Neutrophil (primary cell): ENCODE results near the gene RNF207.

Experiments
- H3K27ac ChIP-seq: fragments of 200-600 bp; sonication (generic); 2 replicates; pipeline ENCODE4 v1.5.1; 2016; ENCODE audit warnings: mild to moderate bottlenecking, moderate library complexity
- H3K27me3 ChIP-seq: fragments of 200-600 bp; sonication (generic); 2 replicates; pipeline ENCODE4 v1.6.0; 2016; ENCODE audit warnings: mild to moderate bottlenecking
- H3K36me3 ChIP-seq: fragments of 200-600 bp; sonication (generic); 2 replicates; pipeline ENCODE4 v1.5.1; 2017
- H3K4me1 ChIP-seq, 2 experiments: fragments of 200-600 bp in 1 of 2; sonication (generic) in 1 of 2; 1 replicate in 1 of 2; 2 replicates in 1 of 2; pipeline versions ENCODE4 v1.5.1 to v1.6.1; 2013 to 2016; ENCODE audit warnings: low read depth in 1 of 2, low read length in 1 of 2, mild to moderate bottlenecking in 1 of 2, moderate library complexity in 1 of 2; ENCODE audit not compliant: control insufficient read depth in 1 of 2, insufficient read depth in 1 of 2
- H3K4me3 ChIP-seq, 2 experiments: fragments of 200-600 bp in 1 of 2; sonication (generic) in 1 of 2; 1 replicate in 1 of 2; 2 replicates in 1 of 2; pipeline ENCODE4 v1.5.1; 2013 to 2016; ENCODE audit warnings: low read depth in 1 of 2, low read length in 1 of 2, mild to moderate bottlenecking in 1 of 2, moderate library complexity in 1 of 2
- H3K9me3 ChIP-seq: fragments of 200-600 bp; sonication (generic); 2 replicates; pipeline ENCODE4 v1.5.1; 2016
- TF ChIP-seq, protein P1 (sequence below): fragments of 200-600 bp; sonication (generic); IDR thresholded peaks from 2 replicates; pipeline ENCODE4 v1.5.1; 2016; ENCODE audit warnings: antibody characterized with exemption

RNF207 gene

DNA sequence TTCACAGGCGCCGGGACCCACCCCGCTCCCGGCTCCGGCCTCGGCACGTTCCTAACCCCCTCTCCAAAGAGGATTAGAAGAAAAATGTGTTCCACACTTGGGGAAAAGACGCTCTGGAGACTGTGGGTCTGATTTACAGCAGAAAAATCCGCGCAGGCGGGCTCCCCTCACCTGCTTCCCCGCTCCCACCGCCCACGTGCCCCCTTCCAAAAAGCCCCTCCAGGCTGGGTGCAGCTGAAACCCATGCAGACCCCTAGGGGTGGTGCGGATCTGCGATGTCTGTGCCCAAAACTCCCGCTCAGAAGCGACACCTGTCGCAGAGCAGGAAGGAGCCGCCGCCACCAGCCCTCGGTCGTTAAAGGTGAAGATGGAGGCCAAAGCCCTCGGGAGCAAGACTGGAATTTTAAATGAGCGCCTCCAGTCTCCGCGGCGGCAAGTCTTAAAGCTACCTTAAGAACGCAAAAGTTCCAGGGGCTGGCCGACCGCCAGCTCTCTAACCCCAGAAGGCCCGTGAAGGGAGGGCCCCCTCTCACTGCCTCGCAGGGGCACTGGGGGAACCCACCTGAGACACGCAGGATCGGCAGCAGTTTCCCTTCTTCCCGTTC lies 25.1 kb upstream of the RNF207 start:
- Histone ChIP-seq H3K9me3 (no peaks in the 10 kb centered on the region), H3K4me1 (peaks cover 22 to 31% of the 10 kb centered on the region in 2 experiments), H3K27ac (no peak overlapping the region), H3K27me3 (peaks cover 74% of the 10 kb centered on the region), H3K36me3 (no peaks in the 10 kb centered on the region), H3K4me3 (no peak overlapping the region)
- TF ChIP-seq, protein P1, sequence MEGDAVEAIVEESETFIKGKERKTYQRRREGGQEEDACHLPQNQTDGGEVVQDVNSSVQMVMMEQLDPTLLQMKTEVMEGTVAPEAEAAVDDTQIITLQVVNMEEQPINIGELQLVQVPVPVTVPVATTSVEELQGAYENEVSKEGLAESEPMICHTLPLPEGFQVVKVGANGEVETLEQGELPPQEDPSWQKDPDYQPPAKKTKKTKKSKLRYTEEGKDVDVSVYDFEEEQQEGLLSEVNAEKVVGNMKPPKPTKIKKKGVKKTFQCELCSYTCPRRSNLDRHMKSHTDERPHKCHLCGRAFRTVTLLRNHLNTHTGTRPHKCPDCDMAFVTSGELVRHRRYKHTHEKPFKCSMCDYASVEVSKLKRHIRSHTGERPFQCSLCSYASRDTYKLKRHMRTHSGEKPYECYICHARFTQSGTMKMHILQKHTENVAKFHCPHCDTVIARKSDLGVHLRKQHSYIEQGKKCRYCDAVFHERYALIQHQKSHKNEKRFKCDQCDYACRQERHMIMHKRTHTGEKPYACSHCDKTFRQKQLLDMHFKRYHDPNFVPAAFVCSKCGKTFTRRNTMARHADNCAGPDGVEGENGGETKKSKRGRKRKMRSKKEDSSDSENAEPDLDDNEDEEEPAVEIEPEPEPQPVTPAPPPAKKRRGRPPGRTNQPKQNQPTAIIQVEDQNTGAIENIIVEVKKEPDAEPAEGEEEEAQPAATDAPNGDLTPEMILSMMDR = no peak

DNA sequence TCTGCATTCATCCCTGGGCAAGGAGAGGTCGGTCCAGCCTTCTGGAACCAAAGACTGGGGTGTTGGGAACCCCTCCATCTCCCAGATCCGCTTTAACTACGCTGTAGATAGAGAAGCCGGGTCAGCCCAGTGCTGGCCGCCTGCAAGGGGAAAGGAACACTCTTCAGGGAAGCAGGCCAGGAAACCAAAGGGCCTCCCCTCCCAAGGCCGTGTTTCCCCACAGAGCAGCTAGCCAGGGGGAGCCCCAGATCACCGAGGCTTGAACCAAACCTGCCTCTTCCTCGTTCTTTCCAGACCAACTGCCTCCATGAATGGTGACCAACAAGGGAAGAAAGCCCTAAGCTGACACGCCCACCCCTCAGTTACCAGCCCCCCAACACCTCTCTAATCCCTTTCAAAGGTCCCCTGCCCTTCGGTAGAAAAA lies 24.6 kb upstream of the RNF207 start:
- Histone ChIP-seq H3K4me1 (peaks cover 22 to 32% of the 10 kb centered on the region in 2 experiments), H3K27ac (no peak overlapping the region), H3K9me3 (no peaks in the 10 kb centered on the region), H3K27me3 (peaks cover 69% of the 10 kb centered on the region), H3K4me3 (no peak overlapping the region), H3K36me3 (no peaks in the 10 kb centered on the region)
- TF ChIP-seq, protein P1 = no peak

DNA sequence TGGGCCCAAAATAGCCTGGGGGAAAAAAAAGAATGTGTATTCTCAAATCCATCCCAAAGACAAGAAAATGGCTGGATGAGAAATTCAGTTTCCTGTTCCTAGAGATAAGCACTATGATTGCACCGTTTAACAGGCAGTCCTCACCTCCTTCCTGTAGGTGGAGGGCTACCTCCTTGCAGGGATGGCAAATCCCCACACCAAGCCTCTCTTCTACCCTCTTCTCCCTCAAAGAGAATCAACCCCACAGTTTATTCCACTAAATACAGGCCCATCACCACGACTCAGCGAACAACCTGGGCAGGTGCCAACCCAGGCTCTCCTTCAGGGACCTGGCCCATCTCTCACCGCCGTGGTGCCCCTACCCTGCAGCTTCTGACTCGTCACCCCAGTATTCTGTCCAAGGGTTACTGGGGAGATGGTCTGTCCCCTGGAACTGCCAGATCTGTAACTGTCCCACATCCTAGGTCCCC lies 22.4 kb upstream of the RNF207 start:
- Histone ChIP-seq H3K36me3 (peaks cover 6% of the 10 kb centered on the region), H3K4me3 (no peak overlapping the region), H3K4me1 (peaks cover 22 to 32% of the 10 kb centered on the region in 2 experiments), H3K27ac (no peak overlapping the region), H3K27me3 (peaks cover 47% of the 10 kb centered on the region), H3K9me3 (no peaks in the 10 kb centered on the region)
- TF ChIP-seq, protein P1 = no peak

DNA sequence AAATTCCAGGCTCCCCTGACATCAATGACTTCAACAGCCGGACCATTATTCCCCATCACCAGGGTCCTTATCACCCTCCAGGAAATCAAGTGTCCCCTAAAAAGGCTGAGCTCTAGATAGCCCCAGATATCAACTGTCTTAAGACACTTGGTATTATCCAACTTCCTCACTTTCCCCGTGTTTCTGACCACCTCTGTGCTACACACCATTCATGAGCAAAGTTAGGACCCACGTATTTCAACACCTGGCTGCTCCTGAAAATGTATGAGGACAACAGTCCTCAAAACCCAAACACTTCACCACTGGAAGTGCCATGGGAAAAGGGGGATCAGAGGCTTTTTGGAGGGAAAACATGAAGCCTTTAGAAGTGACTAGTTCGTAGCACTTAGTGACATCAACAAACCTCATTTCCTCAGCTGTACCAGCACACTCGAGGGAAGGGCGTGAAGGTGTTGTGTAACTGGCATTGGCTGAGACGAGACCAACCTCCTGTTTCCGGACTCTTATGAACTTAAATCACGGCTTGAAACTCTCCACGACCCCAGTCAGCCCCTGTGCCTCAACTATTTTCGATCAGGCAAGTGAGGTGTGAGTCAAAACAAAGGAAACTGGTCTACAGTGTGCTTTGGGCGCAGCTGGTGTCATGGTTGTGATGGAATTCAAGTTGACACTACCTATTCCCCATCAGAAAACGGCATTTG lies 21.7 kb upstream of the RNF207 start:
- Histone ChIP-seq H3K4me3 (no peak overlapping the region), H3K36me3 (peaks cover 13% of the 10 kb centered on the region), H3K27ac (no peak overlapping the region), H3K4me1 (peaks cover 22 to 32% of the 10 kb centered on the region in 2 experiments), H3K27me3 (peaks cover 40% of the 10 kb centered on the region), H3K9me3 (no peaks in the 10 kb centered on the region)
- TF ChIP-seq, protein P1 = no peak

DNA sequence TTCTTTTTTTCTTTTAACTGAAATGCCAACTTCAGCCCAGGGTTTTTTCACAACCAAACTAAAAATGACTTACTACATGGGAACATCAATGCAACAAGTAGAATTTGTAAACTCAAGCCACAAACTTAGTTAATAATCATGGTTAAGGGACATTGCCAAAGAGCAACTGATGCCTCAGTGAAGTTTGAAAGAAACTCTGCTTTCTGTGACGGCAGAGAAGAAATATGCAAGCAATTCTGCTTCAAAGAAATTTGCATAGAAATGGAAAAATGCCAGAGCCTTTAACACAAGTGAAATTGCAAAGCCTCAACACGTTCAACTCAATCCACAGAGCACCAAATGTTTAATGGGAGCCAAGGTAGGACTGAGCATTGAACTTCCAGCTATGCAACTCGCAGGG lies 20.8 kb upstream of the RNF207 start:
- H3K27ac ChIP-seq = no peak overlapping the region
- H3K4me3 ChIP-seq = no peak overlapping the region
- peaks cover 17% of the 10 kb centered on the region for H3K36me3 ChIP-seq
- H3K27me3 ChIP-seq = peaks cover 32% of the 10 kb centered on the region
- H3K4me1 ChIP-seq = peaks cover 22 to 32% of the 10 kb centered on the region in 2 experiments
- TF ChIP-seq, protein P1 = no peak
- no peaks in the 10 kb centered on the region for H3K9me3 ChIP-seq
